SK-N-SH (cell line): ENCODE data around the gene CACNA1D. TPM values are rescaled to one million over a fixed set of nuclear protein-coding genes. Genes with fewer than 3 reads are reported as not detected.

Experiments used
- CTCF ChIA-PET: fragments of 300-600, 350-600 bp; formaldehyde crosslinking; extraction: SDS; loops from one replicate; lab custom pipeline; 2021; lab: Yijun Ruan, JAX
- POLR2A ChIA-PET: fragments of 350-600 bp; sonication (Branson Sonifier 250); formaldehyde crosslinking; extraction: SDS; loops from one replicate; lab custom pipeline; 2020; ENCODE audit warnings: antibody characterized with exemption, inconsistent platforms; lab: Yijun Ruan, JAX
- DNase-seq: peaks from one replicate; pipeline ENCODE4 v3.0.0; 2012
- H2AFZ ChIP-seq: fragments of 200-600 bp; sonication (generic); 2 replicates; pipeline ENCODE4 v1.8.1; 2016; ENCODE audit warnings: antibody characterized with exemption, mild to moderate bottlenecking, low read depth
- H3F3A ChIP-seq: fragments of 200-600 bp; sonication (generic); replicated peaks from 2 replicates; pipeline ENCODE3; 2016; ENCODE audit warnings: antibody characterized with exemption, mild to moderate bottlenecking; ENCODE audit not compliant: insufficient read depth
- H3K27ac ChIP-seq, 2 experiments: fragments of 200-500 bp in 1 of 2; fragments of 200-600 bp in 1 of 2; sonication (Bioruptor generic) in 1 of 2; sonication (generic), shearing (Covaris generic) in 1 of 2; 2 replicates each; pipeline versions ENCODE4 v1.5.1 to v1.6.1; 2014 to 2016; ENCODE audit warnings: low read depth in 2 of 2, inconsistent platforms in 1 of 2, low read length in 1 of 2, mild to moderate bottlenecking in 1 of 2, mixed read lengths in 1 of 2
- H3K27me3 ChIP-seq: fragments of 200-600 bp; sonication (generic), shearing (Covaris generic); 2 replicates; pipeline ENCODE4 v1.6.1; 2016; ENCODE audit warnings: mixed run types; ENCODE audit not compliant: insufficient read depth
- H3K36me3 ChIP-seq, 2 experiments: fragments of 200-500 bp in 1 of 2; fragments of 200-600 bp in 1 of 2; sonication (Bioruptor generic) in 1 of 2; sonication (generic) in 1 of 2; replicated peaks in 1 of 2; 2 replicates each; pipeline versions ENCODE3 to v1.5.1; 2014 to 2016; ENCODE audit warnings: low read length in 1 of 2, mild to moderate bottlenecking in 1 of 2; ENCODE audit not compliant: insufficient read depth in 2 of 2, control insufficient read depth in 1 of 2
- H3K4me1 ChIP-seq, 2 experiments: fragments of 200-500 bp in 1 of 2; fragments of 200-600 bp in 1 of 2; sonication (Bioruptor generic) in 1 of 2; sonication (generic), shearing (Covaris generic) in 1 of 2; 2 replicates each; pipeline versions ENCODE4 v1.5.1 to v1.6.1; 2014 to 2016; ENCODE audit warnings: low read depth in 1 of 2, low read length in 1 of 2, mixed run types in 1 of 2; ENCODE audit not compliant: insufficient read depth in 2 of 2, control insufficient read depth in 1 of 2
- H3K4me2 ChIP-seq: fragments of 200-600 bp; sonication (generic), shearing (Covaris generic); 2 replicates; pipeline ENCODE4 v1.6.1; 2017; ENCODE audit warnings: mixed run types
- H3K4me3 ChIP-seq, 2 experiments: fragments of 200-500 bp in 1 of 2; fragments of 200-600 bp in 1 of 2; sonication (Bioruptor generic) in 1 of 2; sonication (generic), shearing (Covaris generic) in 1 of 2; 2 replicates each; pipeline versions ENCODE4 v1.5.1 to v1.8.1; 2014 to 2016; ENCODE audit warnings: low read depth in 2 of 2, inconsistent platforms in 1 of 2, low read length in 1 of 2, mild to moderate bottlenecking in 1 of 2, mixed read lengths in 1 of 2, moderate library complexity in 1 of 2
- H3K79me2 ChIP-seq: fragments of 200-600 bp; sonication (generic); 2 replicates; pipeline ENCODE4 v1.8.1; 2017; ENCODE audit warnings: mild to moderate bottlenecking; ENCODE audit not compliant: insufficient read depth
- H3K9ac ChIP-seq: fragments of 200-600 bp; sonication (generic); 2 replicates; pipeline ENCODE4 v1.6.1; 2017; ENCODE audit warnings: mixed run types
- H3K9me2 ChIP-seq: fragments of 200-600 bp; sonication (generic); 2 replicates; pipeline ENCODE4 v1.6.1; 2017; ENCODE audit warnings: mixed run types
- H3K9me3 ChIP-seq: fragments of 200-600 bp; sonication (generic); 2 replicates; pipeline ENCODE4 v1.6.1; 2017; ENCODE audit warnings: mixed run types, mild to moderate bottlenecking, moderate library complexity
- H4K20me1 ChIP-seq: fragments of 200-600 bp; sonication (generic); 2 replicates; pipeline ENCODE4 v1.6.1; 2017; ENCODE audit warnings: mild to moderate bottlenecking, mixed run types; ENCODE audit not compliant: insufficient read depth
- CHD2 ChIP-seq: fragments of 150-350 bp; IDR thresholded peaks from 2 replicates; pipeline ENCODE4 v1.6.1; 2018; ENCODE audit warnings: low read length; ENCODE audit not compliant: partially characterized antibody
- CTCF ChIP-seq: fragments of 200-600 bp; sonication (generic); IDR thresholded peaks from 2 replicates; pipeline ENCODE4 v1.6.1; 2017; ENCODE audit warnings: antibody characterized with exemption, mild to moderate bottlenecking, moderate library complexity
- EZH2phosphoT487 ChIP-seq: fragments of 200-600 bp; sonication (generic); IDR thresholded peaks from 2 replicates; pipeline ENCODE4 v1.6.1; 2017; ENCODE audit warnings: low read depth, mixed run types, mild to moderate bottlenecking, antibody characterized with exemption, moderate library complexity, borderline replicate concordance
- FOSL2 ChIP-seq: IDR thresholded peaks from 2 replicates; pipeline ENCODE4 v1.4.0; 2012; ENCODE audit warnings: low read depth, mild to moderate bottlenecking, moderate library complexity, borderline replicate concordance
- FOXJ3 ChIP-seq: sonication (generic); formaldehyde crosslinking; IDR thresholded peaks from 2 replicates; pipeline ENCODE4 v1.5.1; 2020; ENCODE audit warnings: mild to moderate bottlenecking, missing genetic modification reagents
- FOXM1 ChIP-seq: IDR thresholded peaks from 2 replicates; pipeline ENCODE4 v1.4.0; 2012; ENCODE audit warnings: low read depth, mild to moderate bottlenecking
- GABPA ChIP-seq: IDR thresholded peaks from 2 replicates; pipeline ENCODE4 v1.4.0; 2012; ENCODE audit warnings: low read depth, mild to moderate bottlenecking
- GATA2 ChIP-seq: sonication (generic); formaldehyde crosslinking; IDR thresholded peaks from 2 replicates; pipeline ENCODE4 v1.5.0; 2020; ENCODE audit warnings: mild to moderate bottlenecking, missing genetic modification reagents
- JUND ChIP-seq: IDR thresholded peaks from 2 replicates; pipeline ENCODE4 v1.4.0; 2012
- MEF2A ChIP-seq: IDR thresholded peaks from 2 replicates; pipeline ENCODE4 v1.4.0; 2012; ENCODE audit warnings: low read depth, borderline replicate concordance
- PBX3 ChIP-seq: IDR thresholded peaks from 2 replicates; pipeline ENCODE4; 2012
- RAD21 ChIP-seq: IDR thresholded peaks from 2 replicates; pipeline ENCODE4 v1.6.1; 2012; ENCODE audit warnings: mild to moderate bottlenecking, low read length
- RCOR1 ChIP-seq: fragments of 150-350 bp; IDR thresholded peaks from 2 replicates; pipeline ENCODE4 v1.6.1; 2017; ENCODE audit warnings: antibody characterized with exemption, low read length
- SIN3A ChIP-seq: IDR thresholded peaks from 2 replicates; pipeline ENCODE4 v1.6.1; 2012; ENCODE audit warnings: low read depth, mild to moderate bottlenecking, low read length, moderate library complexity, borderline replicate concordance
- SMC3 ChIP-seq: IDR thresholded peaks from 2 replicates; pipeline ENCODE4 v1.6.1; 2012; ENCODE audit warnings: low read depth, low read length, improper control_type of control experiment
- TAF1 ChIP-seq: IDR thresholded peaks from 2 replicates; pipeline ENCODE4 v1.6.1; 2012; ENCODE audit warnings: low read depth, mild to moderate bottlenecking, low read length, moderate library complexity, borderline replicate concordance
- TEAD4 ChIP-seq: IDR thresholded peaks from 2 replicates; pipeline ENCODE4 v1.4.0; 2012; ENCODE audit warnings: mild to moderate bottlenecking, borderline replicate concordance; ENCODE audit not compliant: insufficient read depth
- YY1 ChIP-seq: IDR thresholded peaks from 2 replicates; pipeline ENCODE4 v1.4.0; 2012; ENCODE audit warnings: low read depth, mild to moderate bottlenecking
- WGBS: methylation state at CpG from one replicate; pipeline ENCODE4 v1.1.6; 2017; ENCODE audit warnings: low lambda C conversion rate; 5-methylcytosine and 5-hydroxymethylcytosine counted together
- polyA plus RNA-seq, 3 experiments: library from polyadenylated mRNA; depleted of rRNA; stranded (reverse); fragments of >200 nt; gene quantifications; 2 replicates each; pipeline ENCODE4 v1.2.3, GENCODE V29; 2012
- TF ChIP-seq, protein P1 (sequence below): IDR thresholded peaks from 2 replicates; pipeline ENCODE4 v1.4.0; 2012; ENCODE audit warnings: low read depth
- TF ChIP-seq, protein P2 (sequence below): fragments of 150-350 bp; IDR thresholded peaks from 2 replicates; pipeline ENCODE4 v1.6.1; 2017; ENCODE audit warnings: antibody characterized with exemption, low read length, low read depth, borderline replicate concordance

Gene CACNA1D
- polyA plus RNA-seq, 1 of the 3 experiments (the other 2 are of a cell fraction), result 0.12 TPM

- TF ChIP-seq CTCF (no peak), GATA2 (no peak), YY1 (no peak)
These were observed 122.8 kb downstream of the CACNA1D start (continued) for GRCh38 chr3:53616971-53617892.

DNA sequence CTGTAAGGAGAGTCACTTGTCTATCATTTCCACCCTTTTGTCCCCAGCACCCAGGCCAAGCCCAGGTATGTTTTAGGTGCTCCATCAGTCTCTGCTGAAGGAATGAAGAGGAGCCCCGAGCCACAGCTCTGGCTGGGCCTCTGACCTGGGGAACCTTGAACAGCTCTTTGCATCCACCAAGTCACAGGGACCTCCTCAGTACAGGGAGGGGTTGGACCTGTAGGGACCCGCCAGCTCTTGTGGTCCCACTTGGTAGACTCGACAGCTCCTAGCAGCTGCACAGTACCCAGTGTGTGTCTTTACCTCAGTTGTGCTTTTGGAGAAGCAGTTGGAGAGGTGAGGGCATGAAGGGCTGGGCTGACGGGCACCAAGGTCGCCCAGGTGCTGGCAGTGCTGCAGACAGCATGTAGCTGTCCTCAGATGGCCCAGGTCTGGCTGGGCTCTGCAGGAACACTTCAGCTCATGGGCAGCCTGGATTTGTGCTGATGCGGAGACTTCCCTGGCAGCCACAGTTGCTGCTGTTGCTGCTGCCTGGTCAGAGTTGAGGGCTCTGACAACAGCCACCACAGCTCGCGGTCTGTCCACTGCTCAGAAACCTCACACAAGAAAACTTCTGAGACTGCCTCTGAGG lies 123.6 kb downstream of the CACNA1D start:
- no peaks in the 10 kb centered on the region for H3F3A ChIP-seq
- no peaks in the 10 kb centered on the region for H3K9me2 ChIP-seq
- no peak overlapping the region for H3K27ac ChIP-seq
- ChIA-PET CTCF (interaction anchor here (1.1 to 1.2 kb wide), 2 partner anchors 16 to 27 kb away, joined by 3 read pairs; no protein-coding TSS in a partner anchor), POLR2A (no interaction called here)
- no peaks in the 10 kb centered on the region for H3K9me3 ChIP-seq
- H3K4me2 ChIP-seq, result no peak overlapping the region
- H3K36me3 ChIP-seq, result no peaks in the 10 kb centered on the region
- no CpG with 5 or more reads among the region's 8 CpGs for WGBS
- no peak for DNase-seq
- no peaks in the 10 kb centered on the region for H3K79me2 ChIP-seq
- H3K9ac ChIP-seq, result no peak overlapping the region
- H2AFZ ChIP-seq, result no peak overlapping the region
- H4K20me1 ChIP-seq, result no peaks in the 10 kb centered on the region
- TF ChIP-seq RAD21 (no peak), RCOR1 (no peak)
- peaks cover 0 to 8% of the 10 kb centered on the region in 2 experiments; a peak in 1 of 4 replicates for H3K4me1 ChIP-seq
- no peak overlapping the region for H3K4me3 ChIP-seq
- no peaks in the 10 kb centered on the region; the same call in 1 of the 2 replicates for H3K27me3 ChIP-seq

- Histone ChIP-seq H3K4me1 (peaks cover 0 to 8% of the 10 kb centered on the region in 2 experiments; a peak in 1 of 4 replicates), H3K79me2 (no peaks in the 10 kb centered on the region), H3F3A (no peaks in the 10 kb centered on the region), H3K4me3 (no peak overlapping the region), H3K9me2 (no peaks in the 10 kb centered on the region), H3K9ac (no peak overlapping the region), H4K20me1 (no peaks in the 10 kb centered on the region), H3K27ac (no peak overlapping the region), H2AFZ (no peak overlapping the region), H3K9me3 (no peaks in the 10 kb centered on the region), H3K36me3 (no peaks in the 10 kb centered on the region), H3K27me3 (no peaks in the 10 kb centered on the region; the same call in 1 of the 2 replicates), H3K4me2 (no peak overlapping the region)
- no peak for DNase-seq
- POLR2A ChIA-PET, result no interaction called here
- 32% methylated on average over 6 of the region's 6 CpGs for WGBS
- CTCF ChIA-PET, result interaction anchor here (1.1 kb wide), 1 partner anchor 26 kb away, joined by 3 read pairs; no protein-coding TSS in a partner anchor
- no peak for TF ChIP-seq MEF2A
- TF ChIP-seq CHD2, result no peak
- no peak for TF ChIP-seq RCOR1
- no peak for TF ChIP-seq SIN3A
- TF ChIP-seq JUND, result no peak
- no peak for TF ChIP-seq PBX3
- no peak for TF ChIP-seq EZH2phosphoT487
- TF ChIP-seq, protein P1, sequence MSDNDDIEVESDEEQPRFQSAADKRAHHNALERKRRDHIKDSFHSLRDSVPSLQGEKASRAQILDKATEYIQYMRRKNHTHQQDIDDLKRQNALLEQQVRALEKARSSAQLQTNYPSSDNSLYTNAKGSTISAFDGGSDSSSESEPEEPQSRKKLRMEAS, result no peak
- TF ChIP-seq SMC3, result no peak
- no peak for TF ChIP-seq GATA2
- TF ChIP-seq FOXM1, result no peak
- no peak for TF ChIP-seq GABPA
- TF ChIP-seq RAD21, result no peak
- TF ChIP-seq TEAD4, result no peak
- TF ChIP-seq, protein P2, sequence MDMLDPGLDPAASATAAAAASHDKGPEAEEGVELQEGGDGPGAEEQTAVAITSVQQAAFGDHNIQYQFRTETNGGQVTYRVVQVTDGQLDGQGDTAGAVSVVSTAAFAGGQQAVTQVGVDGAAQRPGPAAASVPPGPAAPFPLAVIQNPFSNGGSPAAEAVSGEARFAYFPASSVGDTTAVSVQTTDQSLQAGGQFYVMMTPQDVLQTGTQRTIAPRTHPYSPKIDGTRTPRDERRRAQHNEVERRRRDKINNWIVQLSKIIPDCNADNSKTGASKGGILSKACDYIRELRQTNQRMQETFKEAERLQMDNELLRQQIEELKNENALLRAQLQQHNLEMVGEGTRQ, result no peak
- TF ChIP-seq FOSL2, result no peak
- no peak for TF ChIP-seq TAF1
- no peak for TF ChIP-seq FOXJ3 (CRISPR knock-in tag)
These were observed 124.1 kb downstream of the CACNA1D start for GRCh38 chr3:53618524-53618906.
